MM.1S (cell line): ENCODE results near the gene GFER.

Source experiments
- DNase-seq: peaks from one replicate; pipeline ENCODE4 v3.0.0-alpha.2; 2015
- H2AFZ ChIP-seq: fragments of 300-600 bp; sonication (generic); 2 replicates; pipeline ENCODE4 v1.6.0; 2016; ENCODE audit warnings: antibody characterized with exemption, low read length
- H3F3A ChIP-seq: fragments of 300-600 bp; sonication (generic); 2 replicates; pipeline ENCODE4 v1.6.1; 2016; ENCODE audit warnings: mild to moderate bottlenecking, antibody characterized with exemption, low read length, moderate library complexity, mixed read lengths; ENCODE audit not compliant: insufficient read depth
- H3K27ac ChIP-seq: fragments of 300-600 bp; sonication (generic); 2 replicates; pipeline ENCODE4 v1.5.1; 2016; ENCODE audit warnings: mild to moderate bottlenecking, low read length
- H3K27me3 ChIP-seq: fragments of 300-600 bp; sonication (generic); replicated peaks from 2 replicates; pipeline ENCODE4 v1.6.0; 2016; ENCODE audit warnings: low read length; ENCODE audit not compliant: insufficient read depth
- H3K36me3 ChIP-seq: fragments of 300-600 bp; sonication (generic); replicated peaks from 2 replicates; pipeline ENCODE4 v1.6.1; 2016; ENCODE audit warnings: mild to moderate bottlenecking, low read length, mixed read lengths; ENCODE audit not compliant: insufficient read depth
- H3K4me1 ChIP-seq: fragments of 300-600 bp; sonication (generic); 2 replicates; pipeline ENCODE4 v1.6.1; 2016; ENCODE audit warnings: low read length, mixed read lengths
- H3K4me2 ChIP-seq: fragments of 300-600 bp; sonication (generic); 2 replicates; pipeline ENCODE4 v1.6.0; 2016; ENCODE audit warnings: low read depth, low read length
- H3K4me3 ChIP-seq: fragments of 300-600 bp; sonication (generic); 2 replicates; pipeline ENCODE4 v1.5.1; 2016; ENCODE audit warnings: low read length, mixed read lengths
- H3K79me2 ChIP-seq: fragments of 300-600 bp; sonication (generic); 2 replicates; pipeline ENCODE4 v1.6.1; 2016; ENCODE audit warnings: mixed run types, low read length, mixed read lengths
- H3K9ac ChIP-seq: fragments of 300-600 bp; sonication (generic); 2 replicates; pipeline ENCODE4 v1.6.1; 2016; ENCODE audit warnings: low read length, mixed read lengths
- H3K9me2 ChIP-seq: fragments of 300-600 bp; sonication (generic); replicated peaks from 2 replicates; pipeline ENCODE4 v1.6.1; 2016; ENCODE audit warnings: mild to moderate bottlenecking, low read length, mixed read lengths; ENCODE audit not compliant: insufficient read depth
- H3K9me3 ChIP-seq: fragments of 300-600 bp; sonication (generic); replicated peaks from 2 replicates; pipeline ENCODE4 v1.6.1; 2016; ENCODE audit warnings: mild to moderate bottlenecking, low read length, mixed read lengths; ENCODE audit not compliant: insufficient read depth
- H4K20me1 ChIP-seq: fragments of 300-600 bp; sonication (generic); 2 replicates; pipeline ENCODE4 v1.6.1; 2016; ENCODE audit warnings: mild to moderate bottlenecking, low read length, moderate library complexity, mixed read lengths; ENCODE audit not compliant: insufficient read depth
- EZH2 ChIP-seq: fragments of 300-600 bp; sonication (generic); optimal IDR thresholded peaks from 2 replicates; pipeline ENCODE3; 2017; ENCODE audit warnings: low read depth, mild to moderate bottlenecking, antibody characterized with exemption, low read length, mixed read lengths
- EZH2phosphoT487 ChIP-seq: fragments of 300-600 bp; sonication (generic); IDR thresholded peaks from 2 replicates; pipeline ENCODE4 v1.6.1; 2018; ENCODE audit warnings: antibody characterized with exemption, low read length
- TF ChIP-seq, protein P1 (sequence below): fragments of 300-600 bp; sonication (generic); IDR thresholded peaks from 2 replicates; pipeline ENCODE4 v1.5.1; 2016; ENCODE audit warnings: antibody characterized with exemption, low read length, mixed read lengths

GFER gene

DNA sequence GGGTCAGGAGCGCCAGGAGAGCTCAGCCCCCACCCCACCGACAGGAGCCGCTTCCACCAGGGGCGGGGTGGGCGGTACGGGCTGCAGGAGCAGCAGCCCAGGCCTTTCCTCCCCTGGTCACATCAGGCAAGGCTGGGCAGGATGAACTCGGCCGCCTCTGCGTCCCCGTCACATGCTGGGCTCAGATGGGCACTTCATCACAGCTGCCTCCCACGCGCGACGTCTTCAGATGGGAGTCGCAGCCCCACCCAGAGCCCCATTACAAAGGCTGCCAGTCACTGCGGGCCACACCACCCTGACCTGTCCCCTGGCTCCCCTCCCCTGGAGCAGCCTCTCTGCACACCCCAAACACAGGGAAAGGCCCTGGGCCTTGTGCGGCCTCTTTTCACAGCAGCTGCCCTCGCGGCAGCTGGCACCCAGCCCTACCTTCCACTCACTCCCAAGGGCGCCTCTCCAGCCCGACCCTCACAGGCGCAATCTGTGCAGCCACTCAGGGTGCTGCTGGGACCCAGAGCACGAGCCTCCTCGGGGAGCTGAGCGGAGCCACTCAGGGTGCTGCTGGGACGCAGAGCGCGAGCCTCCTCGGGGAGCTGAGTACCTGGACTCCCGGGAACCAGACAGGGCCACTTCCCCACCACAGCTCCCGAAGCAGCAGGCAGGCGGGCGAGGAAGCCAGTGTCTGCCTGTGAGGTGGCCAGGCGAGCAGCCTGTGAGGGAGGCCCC lies 21.0 kb downstream of the GFER start:
- no peak overlapping the region for H3K27ac ChIP-seq
- no peaks in the 10 kb centered on the region for H3K9me3 ChIP-seq
- no peaks in the 10 kb centered on the region for H3K27me3 ChIP-seq
- H3K4me3 ChIP-seq, result no peak overlapping the region
- TF ChIP-seq EZH2 (no peak), EZH2phosphoT487 (no peak)
- TF ChIP-seq, protein P1, sequence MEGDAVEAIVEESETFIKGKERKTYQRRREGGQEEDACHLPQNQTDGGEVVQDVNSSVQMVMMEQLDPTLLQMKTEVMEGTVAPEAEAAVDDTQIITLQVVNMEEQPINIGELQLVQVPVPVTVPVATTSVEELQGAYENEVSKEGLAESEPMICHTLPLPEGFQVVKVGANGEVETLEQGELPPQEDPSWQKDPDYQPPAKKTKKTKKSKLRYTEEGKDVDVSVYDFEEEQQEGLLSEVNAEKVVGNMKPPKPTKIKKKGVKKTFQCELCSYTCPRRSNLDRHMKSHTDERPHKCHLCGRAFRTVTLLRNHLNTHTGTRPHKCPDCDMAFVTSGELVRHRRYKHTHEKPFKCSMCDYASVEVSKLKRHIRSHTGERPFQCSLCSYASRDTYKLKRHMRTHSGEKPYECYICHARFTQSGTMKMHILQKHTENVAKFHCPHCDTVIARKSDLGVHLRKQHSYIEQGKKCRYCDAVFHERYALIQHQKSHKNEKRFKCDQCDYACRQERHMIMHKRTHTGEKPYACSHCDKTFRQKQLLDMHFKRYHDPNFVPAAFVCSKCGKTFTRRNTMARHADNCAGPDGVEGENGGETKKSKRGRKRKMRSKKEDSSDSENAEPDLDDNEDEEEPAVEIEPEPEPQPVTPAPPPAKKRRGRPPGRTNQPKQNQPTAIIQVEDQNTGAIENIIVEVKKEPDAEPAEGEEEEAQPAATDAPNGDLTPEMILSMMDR, result no peak
- H3K4me1 ChIP-seq, result peaks cover 14% of the 10 kb centered on the region; the same call in 1 of the 2 replicates
- H3F3A ChIP-seq, result no peaks in the 10 kb centered on the region
- no peak overlapping the region for H2AFZ ChIP-seq
- no peaks in the 10 kb centered on the region for H3K9me2 ChIP-seq
- no peak overlapping the region for H3K4me2 ChIP-seq
- DNase-seq, result no peak
- peaks cover 68% of the 10 kb centered on the region for H3K79me2 ChIP-seq
- H3K36me3 ChIP-seq, result no peaks in the 10 kb centered on the region
- peaks cover 6% of the 10 kb centered on the region; the same call in 1 of the 2 replicates for H4K20me1 ChIP-seq
- H3K9ac ChIP-seq, result no peak overlapping the region

DNA sequence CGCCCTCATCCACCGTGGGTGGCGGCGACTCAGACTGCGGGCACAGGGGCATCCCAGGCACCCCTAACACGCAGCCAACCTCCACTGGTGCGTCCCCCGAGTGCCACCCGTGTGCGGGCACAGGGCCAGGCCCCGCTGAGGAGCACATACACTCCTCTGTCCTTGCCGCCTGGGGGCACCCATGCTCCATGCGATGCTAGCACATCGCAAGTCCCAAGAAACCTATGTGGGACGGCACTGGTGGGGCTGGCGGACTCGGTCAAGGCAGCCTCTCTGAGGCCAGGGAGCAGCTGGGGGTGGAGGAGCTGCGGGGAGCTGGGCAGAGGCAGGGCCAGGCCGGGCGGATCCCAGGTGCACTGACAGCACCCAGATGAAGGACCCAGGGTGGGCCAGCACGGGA lies 21.7 kb downstream of the GFER start:
- no peak overlapping the region for H3K9ac ChIP-seq
- peaks cover 75% of the 10 kb centered on the region for H3K79me2 ChIP-seq
- no peak overlapping the region for H3K4me3 ChIP-seq
- no peak overlapping the region for H3K4me2 ChIP-seq
- no peak for DNase-seq
- no peaks in the 10 kb centered on the region for H3K9me2 ChIP-seq
- H3K9me3 ChIP-seq, result no peaks in the 10 kb centered on the region
- H3K4me1 ChIP-seq, result peaks cover 17% of the 10 kb centered on the region; the same call in 1 of the 2 replicates
- peaks cover 6% of the 10 kb centered on the region; the same call in 1 of the 2 replicates for H4K20me1 ChIP-seq
- no peaks in the 10 kb centered on the region for H3F3A ChIP-seq
- H2AFZ ChIP-seq, result no peak overlapping the region
- no peak for TF ChIP-seq EZH2
- TF ChIP-seq, protein P1, result no peak
- H3K27me3 ChIP-seq, result no peaks in the 10 kb centered on the region
- no peak overlapping the region for H3K27ac ChIP-seq
- no peaks in the 10 kb centered on the region for H3K36me3 ChIP-seq

DNA sequence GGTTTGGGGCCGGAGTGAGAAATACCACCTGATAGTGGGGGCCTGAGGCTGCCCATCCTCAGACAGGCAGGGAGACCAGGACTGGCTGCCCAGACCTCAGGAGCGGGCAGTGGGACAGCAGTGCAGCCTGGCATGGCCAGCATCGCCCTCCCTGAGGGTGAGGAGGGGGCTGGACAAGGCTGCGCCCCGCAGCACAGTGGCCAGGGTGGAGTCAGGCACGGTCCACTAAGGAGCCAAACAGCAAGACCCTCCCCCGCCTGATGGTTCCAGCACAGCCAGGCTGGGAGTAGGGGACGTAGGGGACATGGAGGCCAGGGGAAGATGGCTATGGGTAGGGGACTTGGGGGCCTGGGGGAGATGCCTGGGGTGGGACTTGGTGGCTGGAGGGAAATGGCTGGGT lies 22.3 kb downstream of the GFER start:
- no peak overlapping the region for H2AFZ ChIP-seq
- H3K4me3 ChIP-seq, result no peak overlapping the region
- TF ChIP-seq EZH2 (no peak), EZH2phosphoT487 (no peak)
- TF ChIP-seq, protein P1, result no peak
- peaks cover 75% of the 10 kb centered on the region for H3K79me2 ChIP-seq
- no peaks in the 10 kb centered on the region for H3K27me3 ChIP-seq
- H3K9me3 ChIP-seq, result no peaks in the 10 kb centered on the region
- H3K4me2 ChIP-seq, result no peak overlapping the region
- no peaks in the 10 kb centered on the region for H3K36me3 ChIP-seq
- H3F3A ChIP-seq, result no peaks in the 10 kb centered on the region
- H4K20me1 ChIP-seq, result peaks cover 6% of the 10 kb centered on the region; the same call in 1 of the 2 replicates
- H3K27ac ChIP-seq, result no peak overlapping the region
- no peaks in the 10 kb centered on the region for H3K9me2 ChIP-seq
- peaks cover 17% of the 10 kb centered on the region; the same call in 1 of the 2 replicates for H3K4me1 ChIP-seq
- DNase-seq, result no peak
- no peak overlapping the region for H3K9ac ChIP-seq
